Uterus (tissue), 2 donors: Measurements from ENCODE around the gene MACC1.

Source experiments
- POLR2A ChIP-seq, 2 donors: fragments of 450-650 bp; IDR thresholded peaks; one replicate each; pipeline ENCODE4 v1.6.1; 2016; ENCODE audit warnings: antibody characterized with exemption in 2 of 2, mild to moderate bottlenecking in 1 of 2, moderate library complexity in 1 of 2
- TF ChIP-seq, protein P1 (sequence below), 4 experiments: fragments of 200-600 bp in 2 of 4; fragments of 450-650 bp in 2 of 4; sonication (generic) in 2 of 4; IDR thresholded peaks; one replicate each; pipeline ENCODE4 v1.5.1; 2016 to 2019; ENCODE audit warnings: antibody characterized with exemption in 4 of 4, mild to moderate bottlenecking in 2 of 4, moderate library complexity in 1 of 4

DNA sequence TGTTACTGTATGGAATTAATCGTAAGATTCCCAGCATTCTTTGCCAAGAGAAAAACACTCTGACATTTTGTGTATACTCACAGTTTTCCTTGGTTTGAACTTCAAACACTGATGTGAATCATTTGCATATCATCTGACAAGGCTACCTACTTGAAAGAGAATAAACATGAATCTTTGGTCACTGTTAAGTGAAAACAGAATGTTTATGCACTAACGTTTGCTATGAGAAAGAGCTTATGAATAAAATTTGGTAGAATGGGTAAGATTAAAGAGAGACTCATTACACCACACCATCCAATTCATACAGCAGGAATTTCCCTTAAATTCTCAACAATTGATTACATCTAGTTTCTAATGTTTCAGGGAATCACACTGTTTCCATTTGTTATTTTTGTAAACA, 46.6 kb downstream of the MACC1 start:
- TF ChIP-seq, protein P1, sequence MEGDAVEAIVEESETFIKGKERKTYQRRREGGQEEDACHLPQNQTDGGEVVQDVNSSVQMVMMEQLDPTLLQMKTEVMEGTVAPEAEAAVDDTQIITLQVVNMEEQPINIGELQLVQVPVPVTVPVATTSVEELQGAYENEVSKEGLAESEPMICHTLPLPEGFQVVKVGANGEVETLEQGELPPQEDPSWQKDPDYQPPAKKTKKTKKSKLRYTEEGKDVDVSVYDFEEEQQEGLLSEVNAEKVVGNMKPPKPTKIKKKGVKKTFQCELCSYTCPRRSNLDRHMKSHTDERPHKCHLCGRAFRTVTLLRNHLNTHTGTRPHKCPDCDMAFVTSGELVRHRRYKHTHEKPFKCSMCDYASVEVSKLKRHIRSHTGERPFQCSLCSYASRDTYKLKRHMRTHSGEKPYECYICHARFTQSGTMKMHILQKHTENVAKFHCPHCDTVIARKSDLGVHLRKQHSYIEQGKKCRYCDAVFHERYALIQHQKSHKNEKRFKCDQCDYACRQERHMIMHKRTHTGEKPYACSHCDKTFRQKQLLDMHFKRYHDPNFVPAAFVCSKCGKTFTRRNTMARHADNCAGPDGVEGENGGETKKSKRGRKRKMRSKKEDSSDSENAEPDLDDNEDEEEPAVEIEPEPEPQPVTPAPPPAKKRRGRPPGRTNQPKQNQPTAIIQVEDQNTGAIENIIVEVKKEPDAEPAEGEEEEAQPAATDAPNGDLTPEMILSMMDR (IDR thresholded peaks at IDR 0.05) = no peak
- no peak for TF ChIP-seq POLR2A (IDR thresholded peaks at IDR 0.05)
